H9 (cell line): ENCODE measurements around the gene ACOT7. TPM values are rescaled to one million over a fixed set of nuclear protein-coding genes. Genes with fewer than 3 reads are reported as not detected.

ENCODE experiments used
- DNase-seq: peaks from one replicate; pipeline ENCODE4 v3.0.0-alpha.2; 2017
- H2AFZ ChIP-seq: one replicate; pipeline ENCODE4 v1.6.1; 2013; ENCODE audit warnings: mild to moderate bottlenecking, low read length, control low read depth, moderate library complexity
- H2AK5ac ChIP-seq: 2 replicates; pipeline ENCODE4 v1.6.1; 2013; ENCODE audit warnings: low read length, control low read depth, mixed read lengths; ENCODE audit not compliant: insufficient read length
- H2BK120ac ChIP-seq: one replicate; pipeline ENCODE4 v1.6.1; 2013; ENCODE audit warnings: low read depth, mild to moderate bottlenecking, low read length, control low read depth, inconsistent platforms; ENCODE audit not compliant: poor library complexity, severe bottlenecking
- H2BK12ac ChIP-seq: 2 replicates; pipeline ENCODE4 v1.6.1; 2013; ENCODE audit warnings: low read length, control low read depth, mixed read lengths, low read depth; ENCODE audit not compliant: insufficient read length
- H2BK15ac ChIP-seq: 2 replicates; pipeline ENCODE4 v1.6.1; 2013; ENCODE audit warnings: low read depth, low read length, control low read depth
- H2BK20ac ChIP-seq: one replicate; pipeline ENCODE4 v1.6.1; 2013; ENCODE audit warnings: low read depth, mild to moderate bottlenecking, low read length, control low read depth, inconsistent platforms; ENCODE audit not compliant: poor library complexity, severe bottlenecking
- H2BK5ac ChIP-seq: 2 replicates; pipeline ENCODE4 v1.6.1; 2013; ENCODE audit warnings: low read length, control low read depth, mixed read lengths; ENCODE audit not compliant: insufficient read length
- H3K14ac ChIP-seq: 2 replicates; pipeline ENCODE4 v1.6.1; 2013; ENCODE audit warnings: low read length, control low read depth; ENCODE audit not compliant: insufficient read depth
- H3K18ac ChIP-seq: 2 replicates; pipeline ENCODE4 v1.6.1; 2013; ENCODE audit warnings: low read depth, mild to moderate bottlenecking, mixed read lengths, low read length, control low read depth; ENCODE audit not compliant: insufficient read length
- H3K23ac ChIP-seq: 2 replicates; pipeline ENCODE4 v1.6.1; 2013; ENCODE audit warnings: low read length, control low read depth, mixed read lengths, low read depth; ENCODE audit not compliant: insufficient read length
- H3K23me2 ChIP-seq: 2 replicates; pipeline ENCODE4 v1.6.1; 2013; ENCODE audit warnings: low read depth, mild to moderate bottlenecking, mixed read lengths, low read length, control low read depth; ENCODE audit not compliant: insufficient read length, poor library complexity, severe bottlenecking
- H3K27ac ChIP-seq: 2 replicates; pipeline ENCODE4 v1.5.1; 2013; ENCODE audit warnings: low read length, control low read depth, mixed read lengths, low read depth; ENCODE audit not compliant: insufficient read length
- H3K27me3 ChIP-seq: 2 replicates; pipeline ENCODE4 v1.6.1; 2013; ENCODE audit warnings: low read length, control low read depth, inconsistent platforms; ENCODE audit not compliant: insufficient read depth
- H3K4ac ChIP-seq: 2 replicates; pipeline ENCODE4 v1.6.1; 2013; ENCODE audit warnings: low read depth, mild to moderate bottlenecking, control low read depth, inconsistent platforms, low read length, moderate library complexity
- H3K4me1 ChIP-seq: 2 replicates; pipeline ENCODE4 v1.6.1; 2013; ENCODE audit warnings: low read length, control low read depth, inconsistent platforms; ENCODE audit not compliant: insufficient read depth
- H3K4me2 ChIP-seq: 2 replicates; pipeline ENCODE4 v1.6.1; 2013; ENCODE audit warnings: low read length, control low read depth, mixed read lengths; ENCODE audit not compliant: insufficient read length, insufficient read depth
- H3K56ac ChIP-seq: 2 replicates; pipeline ENCODE4 v1.6.1; 2013; ENCODE audit warnings: low read depth, mild to moderate bottlenecking, mixed read lengths, low read length, control low read depth; ENCODE audit not compliant: insufficient read length
- H3K79me1 ChIP-seq: 2 replicates; pipeline ENCODE4 v1.6.1; 2013; ENCODE audit warnings: low read depth, mild to moderate bottlenecking, moderate library complexity, low read length, control low read depth, inconsistent platforms; ENCODE audit not compliant: insufficient read depth, poor library complexity, severe bottlenecking
- H3K79me2 ChIP-seq: 2 replicates; pipeline ENCODE4 v1.6.1; 2013; ENCODE audit warnings: low read length, control low read depth, inconsistent platforms; ENCODE audit not compliant: insufficient read depth
- H3K9ac ChIP-seq: 2 replicates; pipeline ENCODE4 v1.6.1; 2013; ENCODE audit warnings: low read length, control low read depth, mixed read lengths; ENCODE audit not compliant: insufficient read length; ENCODE audit errors: extremely low read depth
- H3K9me3 ChIP-seq: one replicate; pipeline ENCODE4 v1.6.1; 2013; ENCODE audit warnings: low read depth, low read length, inconsistent platforms; ENCODE audit not compliant: control insufficient read depth
- H3T11ph ChIP-seq: one replicate; pipeline ENCODE4 v1.6.1; 2013; ENCODE audit warnings: mild to moderate bottlenecking, low read length, control low read depth, inconsistent platforms
- H4K20me1 ChIP-seq: one replicate; pipeline ENCODE4 v1.6.1; 2013; ENCODE audit not compliant: control insufficient read depth, insufficient read length, insufficient read depth
- H4K5ac ChIP-seq: 2 replicates; pipeline ENCODE4 v1.6.1; 2013; ENCODE audit warnings: low read depth, mild to moderate bottlenecking, mixed read lengths, low read length, control low read depth; ENCODE audit not compliant: insufficient read length
- H4K8ac ChIP-seq: replicated peaks from 2 replicates; pipeline ENCODE4 v1.6.1; 2013; ENCODE audit warnings: low read length, control low read depth, mixed read lengths, low read depth; ENCODE audit not compliant: insufficient read length
- H4K91ac ChIP-seq: 2 replicates; pipeline ENCODE4 v1.6.1; 2013; ENCODE audit warnings: low read depth, mild to moderate bottlenecking, moderate library complexity, mixed read lengths, low read length, control low read depth; ENCODE audit not compliant: insufficient read length
- H3K27ac Mint-ChIP-seq, 3 experiments: 2 replicates in 2 of 3; 3 replicates in 1 of 3; pipeline ENCODE4 v1.8.0; 2020 to 2021; ENCODE audit warnings: mixed read lengths in 3 of 3, mild to moderate bottlenecking in 1 of 3, moderate library complexity in 1 of 3
- H3K27me3 Mint-ChIP-seq: 2 replicates; pipeline ENCODE4 v1.8.0; 2021; ENCODE audit warnings: low read depth, mild to moderate bottlenecking, moderate library complexity, mixed read lengths
- H3K36me3 Mint-ChIP-seq, 3 experiments: 2 replicates in 2 of 3; 3 replicates in 1 of 3; pipeline ENCODE4 v1.8.0; 2020 to 2021; ENCODE audit warnings: low read depth in 3 of 3, mixed read lengths in 3 of 3; ENCODE audit not compliant: insufficient read depth in 1 of 3
- H3K4me1 Mint-ChIP-seq, 2 experiments: 2 replicates each; pipeline ENCODE4 v1.8.0; 2020; ENCODE audit warnings: mixed read lengths in 2 of 2
- H3K4me3 Mint-ChIP-seq, 2 experiments: 2 replicates in 1 of 2; 3 replicates in 1 of 2; pipeline ENCODE4 v1.8.0; 2020 to 2021; ENCODE audit warnings: mild to moderate bottlenecking in 2 of 2, mixed read lengths in 2 of 2, moderate library complexity in 1 of 2
- H3K9me3 Mint-ChIP-seq, 2 experiments: 2 replicates in 1 of 2; 3 replicates in 1 of 2; pipeline ENCODE4 v1.8.0; 2020; ENCODE audit warnings: mild to moderate bottlenecking in 2 of 2, mixed read lengths in 2 of 2, moderate library complexity in 1 of 2
- WGBS: extraction: QIAGEN DNeasy Blood & Tissue Kit; methylation state at CpG from one replicate; pipeline ENCODE4 v1.1.7; 2013; ENCODE audit warnings: missing lambda C conversion rate, low lambda C conversion rate, mixed read lengths; ENCODE audit not compliant: insufficient read length; ENCODE audit errors: extremely low coverage; 5-methylcytosine and 5-hydroxymethylcytosine counted together
- total RNA-seq: library from RNA; stranded (reverse); gene quantifications from 2 replicates; pipeline ENCODE4 v1.2.1, GENCODE V29; 2021
- TF ChIP-seq, protein P1 (sequence below): fragments of 200-600 bp; sonication (generic); conservative IDR thresholded peaks from 3 replicates; pipeline ENCODE4 v1.8.0; 2021; ENCODE audit warnings: antibody characterized with exemption, mild to moderate bottlenecking

The ACOT7 gene
- total RNA-seq, 1 experiment from 2014 or later, result 87.4 TPM

DNA sequence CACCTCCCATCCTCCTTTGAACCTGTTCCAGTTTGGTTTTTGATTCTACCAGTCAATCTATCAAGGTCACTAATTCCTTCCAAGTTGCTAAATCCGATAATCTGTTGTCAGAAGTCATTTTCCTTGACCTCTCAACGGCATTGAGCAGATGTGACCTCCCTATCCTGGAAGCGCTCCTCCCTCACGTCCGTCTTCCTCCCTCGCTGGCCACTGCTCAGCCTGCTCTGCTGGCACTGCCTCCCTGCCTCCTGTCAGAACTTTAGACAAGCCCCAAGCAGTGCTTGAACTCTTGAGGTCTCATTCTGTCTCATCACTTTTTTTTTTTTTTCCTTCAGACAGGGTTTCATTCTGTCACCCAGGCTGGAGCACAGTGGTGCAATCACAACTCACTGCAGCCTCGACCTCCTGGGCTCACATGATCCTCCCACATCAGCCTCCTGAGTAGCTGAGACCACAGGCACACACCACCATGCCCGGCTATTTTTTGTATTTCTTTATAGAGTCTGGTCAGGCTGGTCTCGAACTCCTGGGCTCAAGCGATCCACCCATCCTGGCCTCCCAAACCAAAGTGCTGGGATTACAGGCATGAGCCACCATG, 4.4 kb upstream of the ACOT7 start:
- peak overlapping the region in 1 of 2 experiments; percentile 0; a peak in 1 of 5 replicates for H3K4me3 Mint-ChIP-seq
- Histone ChIP-seq H2AK5ac (no peak overlapping the region), H3K14ac (no peak overlapping the region), H2BK15ac (no peak overlapping the region), H3K4ac (no peak overlapping the region), H2AFZ (no peak overlapping the region), H2BK12ac (no peak overlapping the region), H4K91ac (no peak overlapping the region), H3K23ac (no peak overlapping the region), H2BK120ac (no peak overlapping the region), H4K8ac (no peak overlapping the region), H3K56ac (no peak overlapping the region), H3K9ac (no peak overlapping the region), H2BK5ac (no peak overlapping the region), H3K4me1 (no peaks in the 10 kb centered on the region; the same call in 1 of the 2 replicates), H3K27me3 (no peaks in the 10 kb centered on the region), H3K4me2 (no peak overlapping the region), H3K79me1 (no peaks in the 10 kb centered on the region), H2BK20ac (no peak overlapping the region), H3T11ph (no peak overlapping the region), H4K5ac (no peak overlapping the region), H3K18ac (no peak overlapping the region), H4K20me1 (no peaks in the 10 kb centered on the region), H3K27ac (no peak overlapping the region), H3K9me3 (no peaks in the 10 kb centered on the region), H3K23me2 (peaks cover 5% of the 10 kb centered on the region), H3K79me2 (no peaks in the 10 kb centered on the region; the same call in 1 of the 2 replicates)
- DNase-seq, result no peak
- H3K4me1 Mint-ChIP-seq, result peaks cover 6 to 7% of the 10 kb centered on the region in 2 experiments
- peaks cover 0 to 4% (median 2%) of the 10 kb centered on the region in 3 experiments; a peak in 3 of 7 replicates for H3K36me3 Mint-ChIP-seq
- no peaks in the 10 kb centered on the region for H3K9me3 Mint-ChIP-seq
- peaks cover 37% of the 10 kb centered on the region for H3K27me3 Mint-ChIP-seq
- no peak overlapping the region; a peak in 1 of 7 replicates for H3K27ac Mint-ChIP-seq
- TF ChIP-seq, protein P1, sequence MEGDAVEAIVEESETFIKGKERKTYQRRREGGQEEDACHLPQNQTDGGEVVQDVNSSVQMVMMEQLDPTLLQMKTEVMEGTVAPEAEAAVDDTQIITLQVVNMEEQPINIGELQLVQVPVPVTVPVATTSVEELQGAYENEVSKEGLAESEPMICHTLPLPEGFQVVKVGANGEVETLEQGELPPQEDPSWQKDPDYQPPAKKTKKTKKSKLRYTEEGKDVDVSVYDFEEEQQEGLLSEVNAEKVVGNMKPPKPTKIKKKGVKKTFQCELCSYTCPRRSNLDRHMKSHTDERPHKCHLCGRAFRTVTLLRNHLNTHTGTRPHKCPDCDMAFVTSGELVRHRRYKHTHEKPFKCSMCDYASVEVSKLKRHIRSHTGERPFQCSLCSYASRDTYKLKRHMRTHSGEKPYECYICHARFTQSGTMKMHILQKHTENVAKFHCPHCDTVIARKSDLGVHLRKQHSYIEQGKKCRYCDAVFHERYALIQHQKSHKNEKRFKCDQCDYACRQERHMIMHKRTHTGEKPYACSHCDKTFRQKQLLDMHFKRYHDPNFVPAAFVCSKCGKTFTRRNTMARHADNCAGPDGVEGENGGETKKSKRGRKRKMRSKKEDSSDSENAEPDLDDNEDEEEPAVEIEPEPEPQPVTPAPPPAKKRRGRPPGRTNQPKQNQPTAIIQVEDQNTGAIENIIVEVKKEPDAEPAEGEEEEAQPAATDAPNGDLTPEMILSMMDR, result no peak
- no CpG with 5 or more reads among the region's 10 CpGs for WGBS
